ENCODE measurements around the gene MESD.

DNA sequence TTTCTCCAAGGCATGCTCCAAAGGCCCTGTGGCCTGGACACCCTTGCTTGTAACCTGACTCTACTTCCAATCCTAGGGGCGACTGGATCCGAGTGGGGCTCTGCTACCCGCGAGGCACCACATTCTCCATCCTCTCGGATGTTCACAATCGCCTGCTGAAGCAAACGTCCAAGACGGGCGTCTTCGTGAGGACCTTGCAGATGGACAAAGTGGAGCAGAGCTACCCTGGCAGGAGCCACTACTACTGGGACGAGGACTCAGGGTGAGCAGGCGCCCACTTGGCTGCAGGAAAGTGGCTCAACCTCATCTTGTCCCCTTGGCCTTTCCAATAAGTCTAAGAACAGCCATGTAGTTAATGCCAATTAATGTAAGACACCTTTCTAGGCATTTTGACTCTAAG lies 51.9 kb downstream of the MESD start:
- TF ChIP-seq, protein P1, sequence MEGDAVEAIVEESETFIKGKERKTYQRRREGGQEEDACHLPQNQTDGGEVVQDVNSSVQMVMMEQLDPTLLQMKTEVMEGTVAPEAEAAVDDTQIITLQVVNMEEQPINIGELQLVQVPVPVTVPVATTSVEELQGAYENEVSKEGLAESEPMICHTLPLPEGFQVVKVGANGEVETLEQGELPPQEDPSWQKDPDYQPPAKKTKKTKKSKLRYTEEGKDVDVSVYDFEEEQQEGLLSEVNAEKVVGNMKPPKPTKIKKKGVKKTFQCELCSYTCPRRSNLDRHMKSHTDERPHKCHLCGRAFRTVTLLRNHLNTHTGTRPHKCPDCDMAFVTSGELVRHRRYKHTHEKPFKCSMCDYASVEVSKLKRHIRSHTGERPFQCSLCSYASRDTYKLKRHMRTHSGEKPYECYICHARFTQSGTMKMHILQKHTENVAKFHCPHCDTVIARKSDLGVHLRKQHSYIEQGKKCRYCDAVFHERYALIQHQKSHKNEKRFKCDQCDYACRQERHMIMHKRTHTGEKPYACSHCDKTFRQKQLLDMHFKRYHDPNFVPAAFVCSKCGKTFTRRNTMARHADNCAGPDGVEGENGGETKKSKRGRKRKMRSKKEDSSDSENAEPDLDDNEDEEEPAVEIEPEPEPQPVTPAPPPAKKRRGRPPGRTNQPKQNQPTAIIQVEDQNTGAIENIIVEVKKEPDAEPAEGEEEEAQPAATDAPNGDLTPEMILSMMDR (IDR thresholded peaks at IDR 0.05; ENCODE audit: poor library complexity, severe bottlenecking): no peak
- TF ChIP-seq POLR2AphosphoS5 (IDR thresholded peaks at IDR 0.05): no peak
- no peak for TF ChIP-seq RAD21 (conservative IDR thresholded peaks at IDR 0.05)
- TF ChIP-seq EZH2 (IDR thresholded peaks at IDR 0.05; ENCODE audit: borderline replicate concordance, insufficient read depth, low read length, poor library complexity, severe bottlenecking): no peak
- TF ChIP-seq SMC3 (conservative IDR thresholded peaks at IDR 0.05; ENCODE audit: poor library complexity): no peak
- no peak for TF ChIP-seq MXI1 (conservative IDR thresholded peaks at IDR 0.05; ENCODE audit: poor library complexity, severe bottlenecking)
- no peak for TF ChIP-seq EP300 (conservative IDR thresholded peaks at IDR 0.05; ENCODE audit: poor library complexity, severe bottlenecking)
- no peak for TF ChIP-seq TAF1 (IDR thresholded peaks at IDR 0.05; ENCODE audit: low read depth)
